Inferior parietal cortex (tissue), 1 donor: ENCODE data around the gene NCKAP5.

Source experiments
- DNase-seq: peaks from one replicate; pipeline ENCODE4 v3.0.0-alpha.2; 2016; ENCODE audit errors: extremely low spot score

The NCKAP5 gene

DNA sequence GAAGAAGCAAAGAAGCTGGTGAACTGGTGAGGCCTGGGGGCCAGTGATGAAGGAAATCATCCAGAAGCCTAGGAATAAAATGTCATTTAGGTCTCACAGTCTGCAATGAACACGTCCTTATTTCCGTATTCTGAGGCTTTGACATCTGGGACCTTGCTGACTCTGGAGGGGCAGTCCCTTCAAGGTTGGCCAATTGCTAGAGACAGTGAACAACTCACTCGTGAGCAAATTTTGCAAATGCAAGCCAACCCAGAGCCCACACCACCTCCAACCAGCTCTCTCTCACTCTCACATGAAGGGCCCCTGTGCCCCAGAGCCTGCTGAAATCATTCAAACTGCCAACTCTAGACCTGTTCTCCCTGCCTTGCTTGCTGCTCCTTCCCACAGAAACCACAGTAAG, 619.2 kb downstream of the NCKAP5 start:
- no peak for DNase-seq

GRCh38 chr2:132948211-132948610, 620.1 kb downstream of the NCKAP5 start:
- DNase-seq, result no peak

DNA sequence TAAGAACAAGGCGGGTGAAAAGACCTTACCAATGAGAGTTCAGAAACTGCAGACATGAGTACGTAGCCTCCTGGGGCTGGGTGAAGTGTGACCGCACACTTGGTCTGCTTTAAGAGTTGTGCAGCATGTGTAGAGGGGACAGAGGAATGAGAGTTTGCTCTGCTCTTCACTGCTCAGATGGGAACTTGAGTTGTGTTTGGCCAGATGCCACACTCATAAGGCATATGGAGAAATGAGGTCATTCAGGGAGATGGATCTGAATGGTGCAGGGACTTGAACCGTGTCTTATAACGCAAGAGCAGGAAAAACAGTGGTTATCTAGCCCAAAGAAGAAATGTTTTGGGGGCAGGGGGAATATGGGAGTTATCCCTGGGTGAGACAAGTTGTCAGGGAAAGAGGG, 624.4 kb downstream of the NCKAP5 start:
- DNase-seq, result no peak

DNA sequence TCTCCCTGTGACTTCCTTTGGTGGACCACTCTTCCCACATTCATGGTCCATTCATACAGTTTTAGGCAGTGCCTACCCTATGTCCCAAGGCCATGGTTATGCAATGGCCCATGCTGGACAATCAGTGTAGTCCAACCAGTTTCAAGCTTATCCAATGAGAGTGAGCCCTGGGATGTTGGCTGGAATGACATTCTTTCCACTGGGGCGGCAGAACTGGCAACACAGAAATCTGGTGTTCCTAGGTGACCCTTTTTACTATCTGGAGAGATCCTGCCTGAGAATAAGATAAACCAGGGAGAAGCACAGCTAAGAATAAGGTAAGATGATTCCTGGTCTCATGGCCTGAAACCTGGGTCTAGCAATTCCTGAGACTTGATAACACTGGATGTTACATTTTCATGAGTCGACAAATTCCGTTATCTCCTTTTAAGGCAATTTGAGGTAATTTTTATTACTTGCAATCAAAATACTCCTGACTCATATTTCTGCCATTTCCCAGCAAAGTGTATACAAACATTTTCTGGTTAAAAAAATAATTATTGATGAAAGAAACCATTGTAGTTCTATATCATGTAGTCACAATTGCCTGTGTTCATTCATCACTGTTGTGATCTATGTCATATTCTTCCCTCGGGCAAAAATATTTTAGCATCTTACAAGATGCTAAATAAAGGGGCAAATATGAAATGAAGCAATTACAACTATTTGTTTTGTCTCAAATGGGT, 626.8 kb downstream of the NCKAP5 start:
- DNase-seq, result no peak

GRCh38 chr2:132937629-132938028, 630.6 kb downstream of the NCKAP5 start:
- DNase-seq, result no peak

- no peak for DNase-seq
Measured at GRCh38 chr2:132936791-132937190, 631.5 kb downstream of the NCKAP5 start.

DNA sequence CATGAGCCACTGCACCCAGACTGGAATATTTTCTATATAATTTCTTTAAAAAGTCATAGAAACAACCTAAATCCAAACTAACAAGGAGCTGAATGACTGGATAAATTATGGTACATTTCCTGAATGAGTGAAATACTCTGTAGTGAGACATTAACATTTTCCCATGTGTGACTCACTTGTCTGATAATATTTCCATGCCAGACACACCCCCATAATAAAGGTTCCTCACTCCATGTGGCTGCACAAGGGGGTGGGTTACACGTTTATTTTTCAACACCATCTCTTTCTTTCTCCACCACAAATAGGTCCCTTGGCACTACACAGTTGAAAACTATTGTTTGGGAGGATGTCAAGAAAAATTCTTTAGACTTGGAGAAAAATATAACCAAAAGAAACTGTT, 632.0 kb downstream of the NCKAP5 start:
- DNase-seq, result no peak

- DNase-seq, result peak; percentile 3
Measured at GRCh38 chr2:132929786-132930185, 638.5 kb downstream of the NCKAP5 start.

DNA sequence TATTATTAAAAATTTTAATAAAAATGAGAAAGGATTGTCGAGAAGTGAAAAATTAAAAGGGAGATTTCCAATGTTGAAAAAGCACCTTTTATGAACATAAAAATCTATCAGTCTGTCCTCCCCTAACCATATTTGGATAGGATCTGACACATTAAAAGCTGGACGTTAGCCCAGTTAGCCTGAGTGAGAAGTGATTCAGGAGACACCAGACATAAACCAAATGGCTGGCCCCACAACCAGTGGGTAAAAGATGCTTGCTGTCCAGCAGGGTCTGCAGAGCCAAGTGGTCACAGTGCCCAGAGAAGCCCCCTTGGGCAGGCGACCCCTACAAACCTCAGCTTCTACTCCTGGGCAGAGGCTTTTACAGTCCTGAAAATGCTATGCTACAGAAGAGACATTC, 644.5 kb downstream of the NCKAP5 start:
- no peak for DNase-seq

GRCh38 chr2:132915812-132916549, 652.3 kb downstream of the NCKAP5 start:
- DNase-seq, result no peak

GRCh38 chr2:132911726-132912724, 656.2 kb downstream of the NCKAP5 start:
- no peak for DNase-seq

DNA sequence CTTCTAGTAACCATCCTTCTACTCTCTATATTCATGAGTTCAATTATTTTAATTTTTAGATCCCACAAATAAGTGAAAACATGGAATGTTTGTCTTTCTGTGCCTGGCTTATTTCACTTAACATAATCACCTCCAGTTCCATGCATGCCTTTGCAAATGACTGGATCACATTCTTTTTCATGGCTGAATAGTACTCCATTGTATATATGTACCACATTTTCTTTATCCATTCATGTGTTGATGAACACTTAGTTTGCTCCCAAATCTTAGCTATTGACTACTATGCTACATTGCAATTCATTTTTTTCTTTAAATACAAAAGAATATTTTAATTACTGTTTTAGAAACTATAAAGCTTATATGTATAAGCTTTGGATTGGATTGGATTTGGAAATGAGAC, 657.8 kb downstream of the NCKAP5 start:
- DNase-seq, result no peak

GRCh38 chr2:132909427-132909826, 658.8 kb downstream of the NCKAP5 start:
- DNase-seq, result no peak

- DNase-seq, result no peak
Measured at GRCh38 chr2:132904142-132904842, 664.0 kb downstream of the NCKAP5 start.

DNA sequence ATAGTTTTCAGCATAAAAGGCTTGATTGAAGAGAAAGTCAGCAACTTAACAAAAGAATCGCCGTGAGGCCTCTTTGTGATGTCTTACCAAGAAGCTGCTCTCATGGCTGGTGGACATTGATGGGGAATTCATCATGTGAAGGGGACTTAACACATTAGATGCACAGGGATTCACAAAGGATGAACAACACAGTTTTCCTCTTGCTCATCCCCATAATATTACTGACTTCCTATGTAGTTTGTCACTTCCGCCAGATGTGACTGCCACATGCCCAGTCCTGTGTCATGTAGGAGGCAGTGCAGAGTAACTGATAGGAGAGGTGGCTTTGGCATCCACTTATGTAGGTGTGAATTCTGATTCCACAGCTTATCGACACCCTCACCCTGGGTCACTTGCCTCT, 665.6 kb downstream of the NCKAP5 start:
- no peak for DNase-seq

DNA sequence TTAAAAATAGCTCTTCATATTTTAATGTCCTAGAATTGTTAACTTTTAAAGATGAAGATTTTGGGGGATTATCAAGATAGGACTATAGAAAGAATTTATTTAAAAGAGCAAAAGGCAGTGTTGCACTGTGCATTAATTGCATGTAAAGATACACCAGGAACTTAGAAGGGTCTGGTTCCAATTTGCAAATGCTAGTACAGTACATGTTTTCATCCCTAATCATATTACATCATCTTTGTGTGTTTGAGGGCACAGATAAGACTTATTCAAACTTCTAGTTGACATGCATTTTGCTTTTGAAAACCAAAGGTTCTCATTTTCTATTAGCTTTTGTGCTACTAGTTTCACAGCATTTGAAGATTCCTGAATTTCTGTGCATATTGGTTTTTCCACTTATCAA, 666.6 kb downstream of the NCKAP5 start:
- DNase-seq, result no peak

DNA sequence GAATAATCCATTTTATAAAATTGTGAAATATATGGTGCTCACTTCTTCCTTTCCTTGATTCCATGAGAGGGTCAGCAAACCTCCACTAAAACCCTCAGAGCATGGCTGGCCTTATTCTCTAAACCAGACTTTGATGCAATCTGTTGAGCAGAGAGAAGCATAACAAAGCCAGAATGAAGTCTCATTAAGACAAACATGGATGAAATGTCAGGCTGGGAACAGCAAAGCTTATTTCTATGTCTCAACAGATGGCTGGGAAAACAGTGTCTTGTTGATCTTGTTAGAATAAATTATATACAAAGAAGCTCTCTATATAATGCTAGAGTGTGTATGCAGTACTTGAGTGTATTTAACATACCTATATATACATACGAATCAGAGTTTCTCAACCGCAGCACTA, 671.2 kb downstream of the NCKAP5 start:
- no peak for DNase-seq

- DNase-seq, result no peak
Measured at GRCh38 chr2:132896073-132896472, 672.2 kb downstream of the NCKAP5 start.

GRCh38 chr2:132891498-132891897, 676.8 kb downstream of the NCKAP5 start:
- no peak for DNase-seq

DNA sequence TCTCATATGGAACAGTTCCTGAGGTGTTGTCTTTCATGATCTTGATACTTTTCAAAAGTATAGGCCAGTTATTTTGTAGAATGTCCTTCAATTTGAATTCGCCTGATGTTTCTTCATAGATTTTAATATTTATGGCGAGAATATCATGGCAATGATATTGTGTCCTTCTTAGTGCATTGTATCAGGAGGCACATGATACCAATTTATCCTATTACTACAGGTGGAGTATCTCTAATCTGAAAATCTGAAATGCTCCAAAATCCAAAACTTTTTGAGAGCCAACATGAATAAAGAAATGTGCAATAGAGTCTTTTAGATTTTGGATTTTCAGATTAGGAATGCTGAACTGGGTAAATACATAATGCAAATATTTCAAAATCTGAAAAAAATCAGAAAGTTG, 681.7 kb downstream of the NCKAP5 start:
- no peak for DNase-seq

DNA sequence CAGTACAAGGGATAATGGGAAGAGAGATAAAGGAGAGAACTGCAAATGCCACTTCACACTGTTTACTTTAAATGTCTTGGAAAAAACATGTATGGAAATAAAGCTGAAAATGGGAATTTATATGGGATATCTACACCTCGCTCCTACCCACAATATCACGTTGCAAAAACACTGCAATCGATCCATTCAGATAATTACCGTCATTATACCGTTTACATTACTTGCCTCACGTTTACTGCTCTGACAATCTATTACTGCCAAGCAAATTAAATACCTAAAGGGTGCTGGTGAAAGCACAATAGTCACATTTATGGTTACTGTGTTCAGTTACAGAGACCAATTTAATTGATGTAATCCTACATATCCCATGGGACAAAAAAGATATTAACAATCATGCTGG, 683.6 kb downstream of the NCKAP5 start:
- no peak for DNase-seq

GRCh38 chr2:132884292-132884691, 684.0 kb downstream of the NCKAP5 start:
- DNase-seq, result no peak
